ENCODE measurements around the gene PLD4. TPM values are rescaled to one million over a fixed set of nuclear protein-coding genes. Genes with fewer than 3 reads are reported as not detected.

PLD4 gene
- polyA plus RNA-seq, 3 donors: 12.2 to 15.5 (median 15.1) TPM

DNA sequence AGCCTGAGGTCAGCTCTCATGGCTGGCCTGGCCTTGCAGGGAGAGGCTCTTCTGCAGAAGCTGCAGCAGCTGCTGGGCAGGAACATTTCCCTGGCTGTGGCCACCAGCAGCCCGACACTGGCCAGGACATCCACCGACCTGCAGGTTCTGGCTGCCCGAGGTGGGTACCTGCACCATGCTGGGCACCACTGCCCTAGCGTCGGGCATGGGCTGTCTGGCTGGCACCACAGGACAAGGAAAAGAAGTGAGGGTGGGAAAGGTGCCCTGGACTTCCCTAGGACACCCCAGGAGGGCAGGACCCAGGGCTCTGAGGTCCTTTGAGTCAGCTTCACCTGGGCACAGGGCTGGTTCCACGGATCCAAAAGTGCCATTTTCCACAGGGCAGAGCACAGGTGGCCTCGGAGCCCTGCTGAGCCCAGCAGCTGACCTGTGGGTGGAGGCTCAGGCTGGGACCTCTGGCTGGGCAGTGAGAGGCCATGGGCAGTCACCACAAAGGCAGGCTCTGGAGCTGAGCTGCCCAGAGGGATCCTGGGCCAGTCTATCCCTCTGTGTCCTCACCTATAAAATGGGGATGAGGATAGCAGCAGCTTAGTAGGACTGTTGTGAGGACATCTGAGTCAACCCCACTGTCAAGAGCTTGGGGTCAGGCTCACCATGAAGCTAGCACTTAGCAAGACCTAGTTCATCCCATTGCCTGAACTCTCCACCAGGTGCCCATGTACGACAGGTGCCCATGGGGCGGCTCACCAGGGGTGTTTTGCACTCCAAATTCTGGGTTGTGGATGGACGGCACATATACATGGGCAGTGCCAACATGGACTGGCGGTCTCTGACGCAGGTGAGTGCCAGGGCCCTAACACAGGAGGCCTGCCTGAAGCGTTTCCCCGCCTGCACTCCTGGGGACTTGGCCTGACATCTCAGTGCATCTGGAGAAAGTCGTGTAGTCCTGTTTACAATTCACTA is 4.9 kb downstream of the PLD4 start:
- Mint-ChIP-seq H3K4me1 (peaks cover 29% of the 10 kb centered on the region), H3K27ac (peak overlapping the region in 1 of 7 donors; percentile 40), H3K27me3 (ENCODE audit: low read depth in 3 of 3) (peaks cover 7% of the 10 kb centered on the region in 3 donors), H3K9me3 (peaks cover 0 to 3% (median 0%) of the 10 kb centered on the region in 7 donors), H3K36me3 (peaks cover 4% of the 10 kb centered on the region in 2 donors), H3K4me3 (no peak overlapping the region)
- intact Hi-C loops (cut with micrococcal nuclease): no loop called here
- WGBS (ENCODE audit: insufficient coverage): 99% methylated on average over 13 of the region's 15 CpGs
- TF ChIP-seq, protein P1, sequence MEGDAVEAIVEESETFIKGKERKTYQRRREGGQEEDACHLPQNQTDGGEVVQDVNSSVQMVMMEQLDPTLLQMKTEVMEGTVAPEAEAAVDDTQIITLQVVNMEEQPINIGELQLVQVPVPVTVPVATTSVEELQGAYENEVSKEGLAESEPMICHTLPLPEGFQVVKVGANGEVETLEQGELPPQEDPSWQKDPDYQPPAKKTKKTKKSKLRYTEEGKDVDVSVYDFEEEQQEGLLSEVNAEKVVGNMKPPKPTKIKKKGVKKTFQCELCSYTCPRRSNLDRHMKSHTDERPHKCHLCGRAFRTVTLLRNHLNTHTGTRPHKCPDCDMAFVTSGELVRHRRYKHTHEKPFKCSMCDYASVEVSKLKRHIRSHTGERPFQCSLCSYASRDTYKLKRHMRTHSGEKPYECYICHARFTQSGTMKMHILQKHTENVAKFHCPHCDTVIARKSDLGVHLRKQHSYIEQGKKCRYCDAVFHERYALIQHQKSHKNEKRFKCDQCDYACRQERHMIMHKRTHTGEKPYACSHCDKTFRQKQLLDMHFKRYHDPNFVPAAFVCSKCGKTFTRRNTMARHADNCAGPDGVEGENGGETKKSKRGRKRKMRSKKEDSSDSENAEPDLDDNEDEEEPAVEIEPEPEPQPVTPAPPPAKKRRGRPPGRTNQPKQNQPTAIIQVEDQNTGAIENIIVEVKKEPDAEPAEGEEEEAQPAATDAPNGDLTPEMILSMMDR (IDR thresholded peaks at IDR 0.05): no peak
- no peak overlapping the region for H3K27ac ChIP-seq (ENCODE audit: low read depth in 1 of 2, low read length in 2 of 2)
- no peak for DNase-seq
- peaks cover 37 to 40% of the 10 kb centered on the region in 2 donors for H3K4me1 ChIP-seq (ENCODE audit: control insufficient read depth in 1 of 2, insufficient read depth in 2 of 2, low read length in 2 of 2)
- peaks cover 4 to 7% of the 10 kb centered on the region in 2 donors for H3K27me3 ChIP-seq (ENCODE audit: control insufficient read depth in 2 of 2, insufficient read depth in 2 of 2, low read length in 2 of 2)
- H3K36me3 ChIP-seq (replicated peaks in 1 of 2; ENCODE audit: control insufficient read depth in 1 of 2, insufficient read depth in 2 of 2, low read length in 2 of 2): peaks cover 0 to 4% of the 10 kb centered on the region in 2 donors
- peaks cover 0 to 3% of the 10 kb centered on the region in 2 donors for H3K9me3 ChIP-seq (replicated peaks in 1 of 2; ENCODE audit: control insufficient read depth in 1 of 2, insufficient read depth in 1 of 2, low read length in 2 of 2)
- no peak overlapping the region for H3K4me2 ChIP-seq (replicated peaks; ENCODE audit: extremely low read depth, low read length, poor library complexity, severe bottlenecking)
- no peak overlapping the region for H2AFZ ChIP-seq (ENCODE audit: insufficient read depth, low read depth, low read length, poor library complexity, severe bottlenecking)
- peaks cover 20% of the 10 kb centered on the region for H3K79me2 ChIP-seq (ENCODE audit: insufficient read depth, low read length)
- no peaks in the 10 kb centered on the region for H4K20me1 ChIP-seq (ENCODE audit: insufficient read depth, low read length)
- no peak overlapping the region for H3K4me3 ChIP-seq (replicated peaks in 1 of 3; ENCODE audit: low read depth in 2 of 3, low read length in 3 of 3)
- no peak overlapping the region for H3K9ac ChIP-seq (ENCODE audit: insufficient read depth, low read length, poor library complexity, severe bottlenecking)

DNA sequence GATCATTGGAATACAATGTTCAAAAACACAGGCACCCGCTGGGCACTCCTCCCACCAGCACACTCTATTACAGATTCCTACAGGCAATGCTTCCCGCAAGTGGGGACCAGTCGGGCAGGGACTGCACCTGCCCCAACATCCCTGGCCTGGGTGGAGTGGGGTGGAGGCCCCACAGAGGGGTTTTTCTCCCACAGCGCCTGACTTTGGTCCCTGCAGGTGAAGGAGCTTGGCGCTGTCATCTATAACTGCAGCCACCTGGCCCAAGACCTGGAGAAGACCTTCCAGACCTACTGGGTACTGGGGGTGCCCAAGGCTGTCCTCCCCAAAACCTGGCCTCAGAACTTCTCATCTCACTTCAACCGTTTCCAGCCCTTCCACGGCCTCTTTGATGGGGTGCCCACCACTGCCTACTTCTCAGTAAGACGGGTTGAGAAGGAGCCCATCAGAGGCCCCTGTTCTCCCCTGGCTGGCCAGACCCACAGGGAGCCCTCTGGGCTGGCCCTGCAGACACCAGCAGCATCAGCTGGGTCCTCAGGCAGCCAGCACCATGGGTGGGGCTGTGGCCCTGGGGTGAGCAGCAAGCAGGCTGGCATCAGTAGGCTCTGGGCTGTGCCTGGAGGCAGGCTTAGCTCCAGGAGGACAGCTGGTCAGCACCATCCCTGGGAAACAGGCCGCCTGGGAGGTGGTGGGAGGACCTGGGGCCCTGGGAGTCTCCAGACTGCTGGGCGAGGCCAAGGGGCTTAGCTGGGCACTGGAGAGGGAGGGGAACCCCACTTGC is 6.0 kb downstream of the PLD4 start:
- Mint-ChIP-seq H3K4me3 (no peak overlapping the region), H3K9me3 (peaks cover 0 to 4% (median 0%) of the 10 kb centered on the region in 7 donors), H3K27me3 (ENCODE audit: low read depth in 3 of 3) (peaks cover 15 to 18% (median 16%) of the 10 kb centered on the region in 3 donors), H3K36me3 (peaks cover 4 to 5% of the 10 kb centered on the region in 2 donors), H3K27ac (no peak overlapping the region), H3K4me1 (peaks cover 17% of the 10 kb centered on the region)
- Histone ChIP-seq H3K9me3 (replicated peaks in 1 of 2; ENCODE audit: control insufficient read depth in 1 of 2, insufficient read depth in 1 of 2, low read length in 2 of 2) (peaks cover 0 to 3% of the 10 kb centered on the region in 2 donors), H3K4me2 (replicated peaks; ENCODE audit: extremely low read depth, low read length, poor library complexity, severe bottlenecking) (no peak overlapping the region), H4K20me1 (ENCODE audit: insufficient read depth, low read length) (no peaks in the 10 kb centered on the region), H3K4me3 (replicated peaks in 1 of 3; ENCODE audit: low read depth in 2 of 3, low read length in 3 of 3) (no peak overlapping the region), H3K27ac (ENCODE audit: low read depth in 1 of 2, low read length in 2 of 2) (no peak overlapping the region), H3K27me3 (ENCODE audit: control insufficient read depth in 2 of 2, insufficient read depth in 2 of 2, low read length in 2 of 2) (peaks cover 7 to 18% of the 10 kb centered on the region in 2 donors), H3K9ac (ENCODE audit: insufficient read depth, low read length, poor library complexity, severe bottlenecking) (no peak overlapping the region), H2AFZ (ENCODE audit: insufficient read depth, low read depth, low read length, poor library complexity, severe bottlenecking) (no peak overlapping the region), H3K4me1 (ENCODE audit: control insufficient read depth in 1 of 2, insufficient read depth in 2 of 2, low read length in 2 of 2) (peaks cover 25 to 29% of the 10 kb centered on the region in 2 donors), H3K36me3 (replicated peaks in 1 of 2; ENCODE audit: control insufficient read depth in 1 of 2, insufficient read depth in 2 of 2, low read length in 2 of 2) (peaks cover 0 to 4% of the 10 kb centered on the region in 2 donors), H3K79me2 (ENCODE audit: insufficient read depth, low read length) (peaks cover 15% of the 10 kb centered on the region)
- 98% methylated on average over 5 of the region's 10 CpGs for WGBS (ENCODE audit: insufficient coverage)
- TF ChIP-seq, protein P1 (IDR thresholded peaks at IDR 0.05): no peak
- no peak for DNase-seq
- intact Hi-C loops (cut with micrococcal nuclease): no loop called here
